ENCODE measurements around the gene CSNK2A1.
"Not testable (repeated sequence)": the region's sequence is repeated elsewhere in the genome, so short reads cannot be mapped to it uniquely, and the experiment has no call there.

The CSNK2A1 gene

DNA sequence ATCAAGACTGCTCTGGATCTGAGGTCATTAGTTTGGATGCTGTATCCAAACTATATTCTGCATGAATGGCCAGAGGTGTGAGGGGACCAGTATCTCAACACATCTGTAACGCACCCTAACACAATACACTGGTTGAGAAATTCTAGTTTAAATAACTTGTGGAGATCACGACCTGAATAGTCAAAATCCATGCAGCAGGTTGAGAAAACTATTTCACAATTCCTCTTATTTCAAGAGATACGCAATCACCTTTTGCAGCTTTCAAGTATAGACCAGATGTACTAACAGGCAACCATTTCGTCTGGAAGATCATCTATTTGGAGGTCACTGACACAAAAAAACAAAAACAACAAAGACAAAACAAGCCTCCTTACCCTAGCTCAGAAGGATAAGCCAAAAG, 11.1 kb downstream of the CSNK2A1 start:
- no peak for DNase-seq (ENCODE audit: low read depth)

DNA sequence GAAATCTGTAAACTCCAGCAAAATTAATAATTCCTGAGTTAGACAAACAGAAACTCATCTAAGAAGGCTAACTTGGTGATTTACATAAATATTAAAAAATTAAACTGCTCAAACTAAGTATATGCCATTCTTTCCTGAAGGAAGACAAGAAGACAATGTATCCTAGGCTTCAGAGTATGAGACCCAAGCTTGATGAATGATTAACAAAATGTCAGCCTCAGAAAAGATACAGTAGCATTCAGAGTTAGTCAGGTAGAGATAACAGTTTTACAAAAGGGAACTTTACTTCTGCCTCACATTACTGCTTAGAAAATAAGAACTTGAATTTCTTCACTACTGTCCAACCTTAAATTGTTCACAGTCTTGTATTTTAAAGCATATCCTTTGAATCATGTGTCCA, 12.0 kb downstream of the CSNK2A1 start:
- DNase-seq (ENCODE audit: low read depth): no peak

DNA sequence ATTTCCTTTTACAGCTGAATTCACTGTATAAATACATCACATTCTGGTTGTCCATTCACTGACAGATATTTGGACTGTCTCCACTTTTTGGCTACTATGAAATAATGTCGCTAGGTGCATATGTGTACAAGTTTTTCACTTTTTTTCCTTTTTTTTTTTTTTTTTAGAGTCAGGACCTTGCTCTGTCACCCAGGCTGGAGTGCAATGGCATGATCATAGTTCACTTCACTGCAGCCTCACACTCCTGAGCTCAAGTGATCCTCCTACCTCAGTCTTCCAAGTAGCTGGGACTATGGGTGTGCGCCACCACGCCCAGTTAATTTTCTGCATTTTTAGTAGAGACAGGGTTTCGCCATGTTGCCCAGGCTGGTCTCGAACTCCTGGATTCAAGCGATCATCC, 13.3 kb downstream of the CSNK2A1 start:
- no peak for DNase-seq (ENCODE audit: low read depth)

DNA sequence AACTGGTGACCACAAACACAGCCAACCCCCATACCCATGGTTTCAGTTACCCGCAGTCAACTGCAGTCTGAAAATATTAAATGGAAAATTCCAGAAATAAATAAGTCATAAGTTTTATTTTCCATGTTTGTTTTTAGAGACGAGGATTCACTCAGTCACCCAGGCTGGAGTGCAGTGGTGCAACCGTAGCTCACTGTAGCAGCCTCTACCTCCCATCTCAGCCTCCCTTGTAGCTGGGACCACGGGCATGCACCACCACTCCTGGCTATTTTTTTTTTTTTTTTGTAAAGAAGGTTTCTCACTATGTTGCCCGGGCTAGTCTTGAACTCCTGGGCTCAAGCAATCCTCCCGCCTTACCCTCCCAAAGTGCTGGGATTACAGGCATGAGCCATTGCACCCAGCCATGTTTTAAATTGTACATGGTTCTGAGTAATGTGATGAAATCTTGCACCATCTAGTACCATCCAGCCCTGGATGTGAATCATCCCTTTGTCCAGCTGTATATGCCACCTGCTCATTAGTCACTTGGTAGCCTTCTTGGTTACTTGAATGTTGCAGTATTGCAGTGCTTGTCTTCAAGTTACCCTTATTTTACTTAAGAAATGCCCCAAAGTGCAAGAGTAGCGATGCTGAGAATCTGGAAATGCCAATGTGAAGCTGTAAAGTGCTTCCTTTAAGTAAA, 14.5 kb downstream of the CSNK2A1 start:
- no peak for DNase-seq (ENCODE audit: low read depth)

DNA sequence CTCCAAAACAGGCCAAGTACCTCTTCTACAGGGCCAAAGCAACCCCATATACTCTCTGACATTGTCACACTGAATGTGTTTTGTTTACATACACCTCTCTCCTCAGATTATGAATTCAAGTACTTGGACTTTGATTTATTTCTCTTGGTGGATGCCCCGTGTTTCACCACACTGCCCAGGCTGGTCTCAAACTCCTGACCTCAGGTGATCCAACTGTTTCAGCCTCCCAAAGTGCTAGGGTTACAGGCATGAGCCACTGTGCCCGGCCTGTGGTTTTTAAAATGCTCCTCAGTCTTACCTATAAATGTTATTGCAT, 16.1 kb downstream of the CSNK2A1 start:
- no peak for DNase-seq (ENCODE audit: low read depth)

DNA sequence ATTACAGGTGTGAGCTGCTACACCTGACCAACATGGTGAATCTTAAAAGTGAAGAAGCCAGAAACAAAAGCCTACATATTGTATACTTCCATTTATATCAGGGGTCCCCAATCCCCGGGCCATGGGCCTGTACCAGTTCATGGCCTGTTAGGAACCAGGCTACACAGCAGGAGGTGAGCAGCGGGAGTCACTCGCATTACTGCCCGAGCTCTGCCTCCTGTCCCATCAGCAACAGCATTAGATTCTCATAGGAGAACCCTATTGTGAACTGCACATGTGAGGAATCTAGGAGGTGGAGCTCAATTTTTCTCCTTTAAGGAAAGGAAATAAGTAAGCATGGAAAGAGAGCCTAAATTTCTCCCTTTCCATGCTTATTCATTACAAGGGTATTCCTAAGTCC, 21.7 kb downstream of the CSNK2A1 start:
- DNase-seq (ENCODE audit: low read depth): no peak

DNA sequence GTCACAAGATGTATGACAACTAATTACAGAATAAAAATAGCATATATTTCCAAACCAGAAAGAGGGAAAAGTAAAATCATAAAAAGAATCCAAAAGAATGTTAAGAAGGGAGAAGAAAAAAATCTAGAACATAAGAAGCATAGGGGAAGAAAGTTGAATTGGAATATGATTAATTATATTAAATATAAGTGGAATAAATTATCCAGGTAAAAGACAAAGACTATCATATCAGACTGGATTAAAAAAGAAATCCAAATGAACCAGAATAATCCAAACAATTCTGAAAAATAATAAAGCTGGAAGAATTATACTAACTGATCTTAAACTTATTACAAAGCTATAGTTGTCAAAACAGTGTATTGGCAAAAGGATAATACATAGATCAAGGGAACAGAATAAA, 23.6 kb downstream of the CSNK2A1 start:
- DNase-seq (ENCODE audit: low read depth): no peak

DNA sequence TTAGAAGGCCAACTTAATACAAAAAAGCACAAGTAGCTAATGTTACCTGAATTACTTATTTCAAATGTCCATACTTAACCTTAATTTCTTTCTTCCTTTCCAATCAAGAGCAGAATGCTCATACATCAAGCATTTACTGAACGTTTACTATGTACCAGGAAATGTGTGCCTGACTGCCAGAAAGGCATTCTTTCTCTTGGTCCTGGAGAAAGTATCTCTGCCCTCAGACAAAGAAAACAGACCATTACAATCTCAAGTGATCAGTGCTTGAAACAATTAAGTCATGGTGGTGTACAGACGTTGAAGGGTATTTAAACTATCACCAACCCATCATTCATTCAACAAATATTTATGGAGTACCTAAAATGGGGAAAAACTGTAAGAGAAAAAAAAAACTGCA, 26.4 kb downstream of the CSNK2A1 start:
- no peak for DNase-seq (ENCODE audit: low read depth)

DNA sequence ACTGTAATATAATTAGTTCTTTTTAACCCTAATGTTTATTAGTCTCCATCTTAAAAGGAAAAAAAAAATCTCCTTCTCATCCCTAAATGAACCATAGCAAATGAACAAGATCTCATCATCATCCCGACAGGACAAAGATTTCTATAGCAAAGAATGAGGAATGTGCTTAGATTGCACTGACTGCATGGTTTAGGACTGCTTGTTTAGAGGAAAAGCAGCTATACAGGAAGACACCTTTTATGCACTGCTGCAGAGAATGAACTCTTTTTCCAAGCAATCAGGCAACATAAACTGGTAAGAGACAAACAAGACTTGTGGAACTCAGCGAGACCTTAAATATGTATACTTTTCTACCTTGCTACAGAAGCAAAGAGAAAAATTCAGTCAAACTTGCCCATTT, 26.8 kb downstream of the CSNK2A1 start:
- no peak for DNase-seq (ENCODE audit: low read depth)

DNA sequence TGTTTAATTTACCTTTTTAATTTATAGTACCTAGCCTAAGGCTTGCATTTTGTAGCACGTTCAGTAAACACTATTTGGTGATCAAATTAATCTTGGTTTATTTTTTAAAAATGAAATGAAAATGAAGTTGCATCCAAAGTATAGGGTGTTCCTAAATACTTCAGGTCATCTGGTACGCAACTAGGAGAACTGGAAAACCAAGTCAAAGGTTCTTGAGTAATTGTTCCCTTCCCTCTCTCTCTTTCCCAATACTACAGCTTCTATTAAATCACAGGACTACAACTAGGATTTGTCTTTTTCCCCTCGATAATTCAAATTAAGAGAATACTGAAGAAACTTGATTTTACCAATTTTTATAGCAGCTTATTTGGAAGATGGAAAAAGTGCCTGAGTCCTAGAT, 27.9 kb downstream of the CSNK2A1 start:
- DNase-seq (ENCODE audit: low read depth): no peak

DNA sequence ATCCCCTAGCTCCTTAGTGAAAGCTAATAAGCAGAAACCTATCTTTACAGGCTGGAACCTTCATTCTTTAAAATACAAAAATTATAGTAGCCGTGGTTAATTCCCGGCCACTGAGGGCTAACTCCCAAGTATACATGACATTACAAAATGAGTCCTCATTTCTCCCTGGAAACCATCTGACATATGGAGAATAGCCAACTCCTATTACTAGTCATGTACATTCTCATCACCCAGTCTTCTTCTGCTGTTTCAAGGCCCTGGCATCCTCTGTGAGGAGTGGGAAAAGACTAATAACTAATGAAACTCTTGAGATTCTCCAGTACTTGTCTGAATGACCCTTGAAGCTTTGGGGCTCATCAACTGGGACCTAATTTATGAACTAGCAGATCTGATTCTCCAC, 30.2 kb downstream of the CSNK2A1 start:
- no peak for DNase-seq (ENCODE audit: low read depth)

DNA sequence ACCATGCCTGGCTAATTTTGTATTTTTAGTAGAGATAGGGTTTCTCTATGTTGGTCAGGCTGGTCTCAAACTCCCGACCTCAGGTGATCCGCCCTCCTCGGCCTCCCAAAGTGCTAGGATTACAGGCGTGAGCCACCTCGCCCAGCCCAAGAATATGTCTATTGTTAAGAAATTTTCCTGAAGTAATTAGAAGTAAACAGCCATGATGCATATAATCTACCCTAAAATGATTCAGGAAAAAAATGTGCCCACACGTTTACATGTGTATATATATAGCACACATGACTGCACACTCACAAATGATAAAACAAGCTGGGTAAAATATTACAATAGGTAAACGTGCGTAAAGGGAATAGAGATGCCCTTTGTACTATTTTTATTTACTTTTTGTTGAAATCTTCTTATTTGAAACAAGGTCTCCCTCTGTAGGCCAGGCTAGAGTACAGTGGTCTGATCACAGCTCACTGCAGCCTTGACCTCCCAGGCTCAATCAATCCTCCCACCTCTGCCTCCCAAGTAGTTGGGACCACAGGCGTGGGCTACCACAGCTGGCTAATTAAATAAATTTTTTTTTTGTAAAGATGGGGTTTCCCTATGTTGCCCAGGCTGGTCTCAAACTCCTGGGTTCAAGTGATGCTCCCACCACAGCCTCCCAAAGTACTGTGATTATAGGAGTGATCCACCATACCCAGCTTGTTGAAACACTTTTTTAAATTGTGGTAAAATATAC, 33.1 kb downstream of the CSNK2A1 start:
- DNase-seq (ENCODE audit: low read depth): not testable (repeated sequence)

DNA sequence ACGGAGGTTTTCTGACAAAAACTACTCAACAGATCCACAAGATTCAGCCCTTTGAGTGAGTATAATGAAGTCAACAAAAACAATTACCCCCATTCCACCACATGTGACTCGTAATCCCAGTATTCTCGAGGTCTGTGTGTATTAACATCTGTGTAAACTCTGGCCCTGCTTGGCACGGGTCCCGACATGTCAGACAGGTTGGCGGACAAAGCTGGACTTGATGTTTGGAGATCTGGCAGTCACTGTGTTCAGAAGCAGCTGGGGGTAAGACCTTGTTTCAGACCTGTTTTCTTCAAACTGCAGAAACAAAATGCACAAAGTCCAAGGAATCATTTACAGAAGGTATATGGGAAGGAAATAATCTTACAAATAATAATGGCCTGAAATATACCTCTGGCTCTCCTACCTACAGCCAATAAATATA, 35.2 kb downstream of the CSNK2A1 start:
- not testable (repeated sequence) for DNase-seq (ENCODE audit: low read depth)

DNA sequence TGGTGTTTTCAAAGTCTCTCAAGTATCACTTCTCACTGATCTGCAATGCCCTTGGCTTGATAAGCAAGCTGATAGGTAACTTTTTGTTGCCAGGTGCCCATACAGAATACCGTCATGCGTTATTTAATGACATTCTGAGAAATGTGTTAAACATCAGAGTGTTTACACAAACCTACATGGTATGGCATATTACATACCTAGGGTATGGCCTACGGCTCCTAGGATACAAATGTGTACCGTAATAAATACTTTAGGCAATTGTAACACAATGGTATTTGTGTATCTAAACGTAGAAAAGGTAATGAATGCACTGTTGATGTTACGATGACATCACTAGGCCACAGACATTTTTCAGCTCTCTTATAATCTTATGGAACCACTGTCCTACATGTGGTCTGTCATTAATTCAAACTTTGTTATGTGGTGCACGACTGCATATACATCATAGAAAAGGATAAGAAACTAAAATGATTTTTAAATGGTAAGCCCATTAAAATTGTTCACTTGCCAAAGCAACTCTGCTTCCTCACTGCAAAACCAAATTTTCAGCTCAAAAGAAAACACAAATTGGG, 35.7 kb downstream of the CSNK2A1 start:
- no peak for DNase-seq (ENCODE audit: low read depth)

DNA sequence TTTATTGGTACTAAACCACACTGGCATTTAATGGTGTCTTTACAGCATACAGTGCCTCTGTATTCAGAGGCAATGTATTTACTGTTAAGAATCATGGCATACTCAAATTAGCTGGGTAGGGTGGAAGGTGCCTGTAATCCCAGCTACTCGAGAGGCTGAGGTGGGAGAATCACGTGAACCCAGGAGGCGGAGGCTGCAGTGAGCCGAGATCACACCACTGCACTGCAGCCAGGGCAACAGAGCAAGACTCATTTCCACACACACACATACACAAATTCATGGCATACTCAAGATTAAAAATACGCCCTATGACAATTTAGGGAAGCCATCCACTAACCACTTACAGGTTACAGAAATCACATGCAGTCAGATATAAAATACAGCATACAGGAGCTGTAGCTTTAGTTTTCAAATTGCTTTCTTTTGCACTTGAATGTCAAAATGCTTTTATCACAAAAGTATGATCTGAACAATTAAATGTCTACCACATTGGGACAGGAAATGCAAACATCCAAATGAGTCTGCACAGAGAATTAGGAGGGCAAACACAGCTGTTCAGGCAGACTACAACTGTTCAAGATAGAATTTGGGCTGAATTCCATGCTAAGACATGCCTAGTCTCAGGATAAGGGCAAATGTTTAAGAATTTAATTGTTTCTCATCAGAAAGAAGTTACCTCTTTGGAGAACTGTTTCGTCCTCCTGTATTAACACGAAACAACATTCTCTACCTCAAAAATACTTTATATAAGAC, 36.4 kb downstream of the CSNK2A1 start:
- no peak for DNase-seq (ENCODE audit: low read depth)

DNA sequence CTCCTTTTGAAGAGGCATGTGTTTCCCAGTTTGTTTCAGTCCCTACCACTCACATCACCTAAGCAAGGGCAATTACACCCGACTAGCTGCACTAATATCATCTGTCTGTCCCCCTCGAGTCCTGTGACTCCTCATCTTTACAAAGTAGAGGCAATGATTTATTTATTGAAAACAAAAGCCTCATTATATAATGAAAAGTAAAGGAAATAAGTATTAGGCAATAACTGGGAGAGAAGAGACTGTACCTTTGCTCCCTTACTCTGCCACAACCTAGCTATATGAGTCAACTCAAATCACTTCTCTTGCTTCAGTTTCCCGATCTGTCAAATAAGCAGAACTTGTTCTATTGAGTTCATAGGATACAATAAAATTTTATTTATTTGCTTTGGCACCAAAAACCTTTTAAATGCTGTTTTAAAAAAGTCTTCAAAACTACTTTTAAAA, 38.9 kb downstream of the CSNK2A1 start:
- DNase-seq (ENCODE audit: low read depth): no peak

DNA sequence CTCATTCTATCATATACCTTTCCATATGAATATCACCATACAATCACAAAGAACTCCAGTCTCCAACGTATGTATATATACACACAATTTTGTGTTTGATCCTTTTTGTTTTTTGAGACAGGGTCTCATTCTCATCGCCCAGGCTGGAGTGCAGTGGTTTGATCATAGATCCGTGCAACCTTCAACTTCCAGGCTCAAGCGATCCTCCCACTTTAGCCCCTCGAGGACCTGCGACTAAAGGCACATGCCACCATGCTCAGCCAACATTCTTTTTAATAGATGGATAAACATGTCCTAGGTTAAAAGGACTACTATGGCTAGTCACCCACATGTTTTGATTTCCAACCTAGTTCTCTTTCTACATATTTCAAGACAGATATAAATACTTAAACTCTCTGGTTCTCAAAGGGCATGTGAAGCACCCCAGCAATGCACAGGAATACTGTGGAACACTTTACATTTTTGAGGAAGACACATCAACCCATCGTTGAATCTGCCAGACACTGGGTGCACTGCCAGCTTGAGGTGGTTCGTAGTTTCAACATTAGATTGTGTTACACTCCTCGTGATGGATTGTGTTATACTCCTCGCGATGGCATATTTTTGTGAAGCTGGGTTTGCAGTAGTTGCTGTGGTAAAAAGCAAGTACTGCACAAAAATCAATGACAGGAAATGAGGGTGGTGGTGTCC, 40.4 kb downstream of the CSNK2A1 start:
- DNase-seq (ENCODE audit: low read depth): no peak

DNA sequence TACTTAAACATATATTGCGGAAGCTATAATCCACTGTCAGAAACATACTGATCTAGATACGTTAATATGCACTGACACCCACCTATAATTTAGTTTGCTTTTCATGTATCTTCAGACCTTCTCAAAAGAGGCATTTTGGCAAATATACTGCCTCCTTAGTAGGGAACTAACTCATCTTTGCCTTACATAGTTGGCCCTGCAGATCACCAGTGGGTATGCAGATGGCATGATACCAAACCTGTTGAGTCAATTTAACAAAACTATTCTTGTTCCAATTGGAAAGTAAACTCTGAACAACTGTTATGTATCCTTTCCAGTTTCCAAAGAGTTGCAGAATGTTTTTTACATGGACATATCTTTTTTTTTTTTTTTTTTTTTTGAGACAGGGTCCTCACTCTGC, 45.6 kb downstream of the CSNK2A1 start:
- DNase-seq (ENCODE audit: low read depth): no peak

DNA sequence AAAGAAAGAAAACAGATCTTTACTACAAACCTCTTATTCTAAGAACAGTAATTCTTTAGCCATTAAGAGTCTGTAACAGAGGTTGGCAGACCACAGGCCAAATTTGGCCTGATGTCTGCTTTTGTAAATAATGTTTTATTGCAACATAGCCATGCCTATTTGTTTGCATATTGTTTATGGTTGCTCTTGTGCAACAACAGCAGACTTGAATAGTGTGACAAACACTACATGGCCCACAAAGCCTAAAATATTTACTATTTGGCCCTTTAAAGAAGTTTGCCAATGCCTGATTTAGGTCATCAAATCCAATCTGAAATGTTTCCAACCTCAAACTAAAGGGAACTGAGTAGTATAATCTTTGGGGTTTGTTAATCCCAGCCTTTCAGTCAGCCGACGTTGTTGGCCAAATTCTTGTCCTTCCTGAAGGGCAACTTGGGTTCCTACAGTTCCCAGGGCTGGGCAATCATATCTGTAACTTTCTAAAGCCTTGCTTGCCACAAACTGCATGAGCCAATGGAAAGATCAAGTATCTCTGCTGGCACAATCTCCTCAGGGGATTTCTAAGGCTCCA, 47.4 kb downstream of the CSNK2A1 start:
- no peak for DNase-seq (ENCODE audit: low read depth)

DNA sequence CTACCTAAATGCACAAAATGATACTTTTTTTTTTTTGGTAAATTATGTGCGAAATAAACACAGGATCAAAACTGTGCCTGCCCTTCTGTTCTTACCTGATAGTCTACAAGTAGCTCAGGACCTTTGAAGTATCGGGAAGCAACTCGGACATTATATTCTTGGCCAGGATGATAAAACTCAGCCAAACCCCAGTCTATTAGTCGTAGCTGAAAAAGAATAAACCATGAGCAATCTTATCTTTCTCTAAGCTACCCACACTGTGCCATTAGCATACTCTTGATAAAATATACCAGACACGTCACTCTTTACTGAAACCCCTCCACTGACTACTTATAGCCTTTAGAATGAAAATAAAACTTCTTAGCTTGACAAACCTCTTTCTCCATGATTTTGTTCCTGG, 51.4 kb downstream of the CSNK2A1 start:
- DNase-seq (ENCODE audit: low read depth): no peak

DNA sequence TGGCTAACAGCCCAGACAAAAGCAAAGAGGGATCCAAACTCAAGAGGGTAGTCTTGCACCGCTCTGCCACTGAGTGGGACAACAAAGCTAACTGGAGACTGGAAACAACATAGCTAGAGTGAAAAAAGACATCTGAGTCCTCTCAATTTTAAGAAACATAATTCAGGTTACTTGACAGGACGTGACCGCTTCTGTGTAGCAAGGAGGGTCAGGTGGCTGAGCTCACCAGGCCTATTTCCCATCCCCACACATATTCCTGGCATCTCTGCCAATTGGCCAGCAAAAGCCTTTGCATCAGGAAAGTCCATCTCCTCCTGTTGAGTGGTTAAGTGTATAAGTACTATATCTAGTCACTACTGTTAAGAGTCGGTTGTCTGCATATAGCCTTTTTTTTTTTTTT, 55.9 kb downstream of the CSNK2A1 start:
- DNase-seq (ENCODE audit: low read depth): no peak
